Gastrocnemius medialis (tissue), 4 donors: ENCODE results near the gene ESRRB. TPM values are rescaled to one million over a fixed set of nuclear protein-coding genes. Genes with fewer than 3 reads are reported as not detected.

Experiments used
- ATAC-seq, 2 donors: fragments of 150-250 bp; one replicate each; pipeline ENCODE4 v1.9.1; 2016
- DNase-seq, 2 donors: peaks; one replicate each; pipeline ENCODE4 v3.0.0-alpha.2; 2019
- H3K27ac ChIP-seq, 4 donors: fragments of 200-600 bp; sonication (generic); 1 replicate in 1 of 4; 2 replicates in 3 of 4; pipeline ENCODE4 v1.5.1; 2016 to 2018; ENCODE audit warnings: mild to moderate bottlenecking in 2 of 4, moderate library complexity in 1 of 4
- H3K27me3 ChIP-seq, 3 donors: fragments of 200-600 bp; sonication (generic) in 2 of 3; 1 replicate in 1 of 3; 2 replicates in 2 of 3; pipeline versions ENCODE4 v1.5.1 to v1.6.0; 2016 to 2019; ENCODE audit warnings: mild to moderate bottlenecking in 1 of 3, moderate library complexity in 1 of 3
- H3K36me3 ChIP-seq, 2 donors: fragments of 200-600 bp; sonication (generic) in 1 of 2; one replicate each; pipeline ENCODE4 v1.5.1; 2017 to 2018
- H3K4me1 ChIP-seq, 2 donors: fragments of 200-600 bp; sonication (generic) in 1 of 2; one replicate each; pipeline ENCODE4 v1.5.1; 2016 to 2017; ENCODE audit warnings: mild to moderate bottlenecking in 2 of 2
- H3K4me3 ChIP-seq, 4 donors: fragments of 200-600 bp; sonication (generic) in 3 of 4; 1 replicate in 1 of 4; 2 replicates in 3 of 4; pipeline ENCODE4 v1.5.1; 2016 to 2019; ENCODE audit warnings: mild to moderate bottlenecking in 2 of 4
- H3K9me3 ChIP-seq, 3 donors: fragments of 200-600 bp; sonication (generic) in 2 of 3; 1 replicate in 1 of 3; 2 replicates in 2 of 3; pipeline ENCODE4 v1.5.1; 2016 to 2019
- POLR2A ChIP-seq, 2 donors: fragments of 450-650 bp; IDR thresholded peaks; one replicate each; pipeline ENCODE4 v1.6.1; 2017; ENCODE audit warnings: antibody characterized with exemption in 2 of 2, mild to moderate bottlenecking in 2 of 2, moderate library complexity in 2 of 2
- in situ Hi-C, 4 donors: fragments of 200-750 bp; cut with MboI; loops; one replicate each; pipeline versions ENCODE4 v1.15.0 to v1.8.0; 2017; ENCODE audit warnings: low sequenced_read_pairs in 4 of 4
- intact Hi-C: fragments of 100-400 bp; cut with DNase I; formaldehyde crosslinking; loops from one replicate; pipeline ENCODE4 v1.15.1; 2023; ENCODE audit warnings: low total_unique reads
- total RNA-seq, 4 donors: library from RNA; depleted of rRNA; stranded (reverse); fragments of >200 nt; gene quantifications; one replicate each; pipeline versions ENCODE4 v1.1.0 to v1.2.3, GENCODE V29; 2016
- TF ChIP-seq, protein P1 (sequence below), 5 experiments: fragments of 450-650 bp in 3 of 5; fragments of 200-600 bp in 2 of 5; sonication (generic) in 2 of 5; IDR thresholded peaks in 4 of 5; conservative IDR thresholded peaks in 1 of 5; 1 replicate in 4 of 5; 2 replicates in 1 of 5; pipeline ENCODE4 v1.5.1; 2016 to 2019; ENCODE audit warnings: antibody characterized with exemption in 5 of 5, mild to moderate bottlenecking in 3 of 5, moderate library complexity in 3 of 5

ESRRB gene
- total RNA-seq, 4 donors from 2014 or later = 1.1 to 9.4 (median 5.3) TPM

DNA sequence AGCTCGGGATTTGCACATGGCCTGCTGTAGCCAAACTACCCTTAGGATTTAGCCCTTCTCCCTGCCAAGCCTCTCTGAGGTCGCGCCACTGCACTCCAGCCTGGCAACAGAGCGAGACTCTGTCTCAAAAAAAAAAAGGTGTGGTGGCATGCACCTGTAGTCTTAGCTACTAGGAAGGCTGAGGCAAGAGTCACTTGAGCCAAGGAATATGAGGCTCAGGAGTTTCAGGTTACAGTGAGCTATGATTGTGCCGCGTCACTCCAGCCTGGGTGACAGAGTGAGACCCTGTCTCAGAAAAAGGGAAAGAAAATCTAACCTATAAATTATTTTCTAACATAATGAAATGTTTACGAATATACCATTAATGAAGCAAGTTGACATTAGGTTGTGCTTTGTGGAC, 29.7 kb downstream of the ESRRB start:
- Histone ChIP-seq H3K27me3 (no peaks in the 10 kb centered on the region), H3K36me3 (no peaks in the 10 kb centered on the region), H3K4me3 (no peak overlapping the region), H3K9me3 (no peaks in the 10 kb centered on the region), H3K4me1 (peaks cover 8 to 10% of the 10 kb centered on the region in 2 donors), H3K27ac (no peak overlapping the region)
- DNase-seq = peak in 1 of 2 donors; percentile 25
- in situ Hi-C loops = no loop called here
- peak; percentile 72 to 87 for ATAC-seq
- TF ChIP-seq, protein P1, sequence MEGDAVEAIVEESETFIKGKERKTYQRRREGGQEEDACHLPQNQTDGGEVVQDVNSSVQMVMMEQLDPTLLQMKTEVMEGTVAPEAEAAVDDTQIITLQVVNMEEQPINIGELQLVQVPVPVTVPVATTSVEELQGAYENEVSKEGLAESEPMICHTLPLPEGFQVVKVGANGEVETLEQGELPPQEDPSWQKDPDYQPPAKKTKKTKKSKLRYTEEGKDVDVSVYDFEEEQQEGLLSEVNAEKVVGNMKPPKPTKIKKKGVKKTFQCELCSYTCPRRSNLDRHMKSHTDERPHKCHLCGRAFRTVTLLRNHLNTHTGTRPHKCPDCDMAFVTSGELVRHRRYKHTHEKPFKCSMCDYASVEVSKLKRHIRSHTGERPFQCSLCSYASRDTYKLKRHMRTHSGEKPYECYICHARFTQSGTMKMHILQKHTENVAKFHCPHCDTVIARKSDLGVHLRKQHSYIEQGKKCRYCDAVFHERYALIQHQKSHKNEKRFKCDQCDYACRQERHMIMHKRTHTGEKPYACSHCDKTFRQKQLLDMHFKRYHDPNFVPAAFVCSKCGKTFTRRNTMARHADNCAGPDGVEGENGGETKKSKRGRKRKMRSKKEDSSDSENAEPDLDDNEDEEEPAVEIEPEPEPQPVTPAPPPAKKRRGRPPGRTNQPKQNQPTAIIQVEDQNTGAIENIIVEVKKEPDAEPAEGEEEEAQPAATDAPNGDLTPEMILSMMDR (IDR thresholded peaks at IDR 0.05 in 4 of 5, conservative IDR thresholded peaks at IDR 0.05 in 1 of 5) = no peak
- intact Hi-C loops = no loop called here

DNA sequence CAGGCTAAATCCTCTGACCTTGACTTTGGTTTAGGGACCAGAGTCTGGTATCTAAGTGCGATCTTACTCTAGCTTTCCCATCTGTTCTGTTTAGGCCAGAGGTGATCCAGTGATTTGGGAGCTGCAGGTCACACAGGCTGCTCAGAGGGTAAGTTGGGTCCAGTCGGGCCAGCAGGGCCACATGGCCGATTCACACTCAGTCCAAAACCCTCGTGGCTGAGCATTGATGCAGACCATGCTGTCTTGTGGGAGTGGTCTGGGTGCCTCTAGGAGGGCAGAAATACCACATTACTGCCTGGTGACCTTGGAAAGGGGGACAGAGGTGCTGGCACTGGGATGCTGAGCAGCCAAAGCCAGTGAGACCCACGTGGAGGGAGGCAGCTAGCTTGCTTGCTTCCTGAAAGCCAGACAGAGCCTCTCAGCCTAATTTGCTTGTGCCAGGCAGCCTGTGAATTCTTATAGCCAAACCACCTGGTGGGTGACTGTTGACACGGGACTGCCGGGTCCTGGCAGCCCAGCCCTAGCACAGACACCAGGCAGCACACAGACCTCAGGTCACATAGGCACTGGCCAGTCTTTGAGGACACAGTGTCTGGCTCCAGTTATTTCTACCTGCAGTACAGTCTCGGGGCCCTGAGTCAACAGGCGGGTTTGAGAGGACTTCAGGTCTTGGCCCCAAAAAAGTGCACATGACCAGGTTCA, 31.7 kb downstream of the ESRRB start:
- H3K27ac ChIP-seq = no peak overlapping the region
- H3K4me1 ChIP-seq = peaks cover 8 to 10% of the 10 kb centered on the region in 2 donors
- H3K36me3 ChIP-seq = no peaks in the 10 kb centered on the region
- intact Hi-C loops (no loop called here), in situ Hi-C loops (no loop called here)
- TF ChIP-seq, protein P1 (IDR thresholded peaks at IDR 0.05 in 4 of 5, conservative IDR thresholded peaks at IDR 0.05 in 1 of 5) = no peak
- TF ChIP-seq POLR2A (IDR thresholded peaks at IDR 0.05) = no peak
- H3K4me3 ChIP-seq = no peak overlapping the region
- ATAC-seq = peak in 1 of 2 donors; percentile 35
- no peaks in the 10 kb centered on the region for H3K27me3 ChIP-seq
- DNase-seq = peak in 1 of 2 donors; percentile 26
- no peaks in the 10 kb centered on the region for H3K9me3 ChIP-seq

DNA sequence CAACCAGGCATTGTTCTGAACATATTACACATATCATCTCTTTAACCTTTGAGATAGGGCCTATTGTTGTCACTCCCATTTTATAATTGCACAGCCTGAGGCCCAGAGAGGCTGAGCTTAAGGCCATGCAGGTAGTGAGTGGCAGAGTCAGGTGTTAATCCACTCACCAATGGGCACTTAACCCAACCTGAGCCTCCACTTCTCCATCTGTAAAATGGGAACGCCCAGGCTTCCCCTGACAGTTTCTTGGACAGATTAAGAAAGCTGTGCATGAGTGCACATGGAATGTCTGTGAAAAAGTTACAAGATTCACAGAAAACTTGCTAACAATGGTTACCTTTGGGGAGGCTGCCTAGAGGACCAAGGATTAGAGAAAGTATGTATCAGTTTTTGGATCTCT, 32.9 kb downstream of the ESRRB start:
- peaks cover 8 to 10% of the 10 kb centered on the region in 2 donors for H3K4me1 ChIP-seq
- no peaks in the 10 kb centered on the region for H3K27me3 ChIP-seq
- in situ Hi-C loops (no loop called here), intact Hi-C loops (no loop called here)
- H3K27ac ChIP-seq = no peak overlapping the region
- no peaks in the 10 kb centered on the region for H3K36me3 ChIP-seq
- no peaks in the 10 kb centered on the region for H3K9me3 ChIP-seq
- ATAC-seq = no peak
- no peak overlapping the region for H3K4me3 ChIP-seq
- DNase-seq = no peak
- no peak for TF ChIP-seq POLR2A (IDR thresholded peaks at IDR 0.05)
- TF ChIP-seq, protein P1 (IDR thresholded peaks at IDR 0.05 in 4 of 5, conservative IDR thresholded peaks at IDR 0.05 in 1 of 5) = no peak

DNA sequence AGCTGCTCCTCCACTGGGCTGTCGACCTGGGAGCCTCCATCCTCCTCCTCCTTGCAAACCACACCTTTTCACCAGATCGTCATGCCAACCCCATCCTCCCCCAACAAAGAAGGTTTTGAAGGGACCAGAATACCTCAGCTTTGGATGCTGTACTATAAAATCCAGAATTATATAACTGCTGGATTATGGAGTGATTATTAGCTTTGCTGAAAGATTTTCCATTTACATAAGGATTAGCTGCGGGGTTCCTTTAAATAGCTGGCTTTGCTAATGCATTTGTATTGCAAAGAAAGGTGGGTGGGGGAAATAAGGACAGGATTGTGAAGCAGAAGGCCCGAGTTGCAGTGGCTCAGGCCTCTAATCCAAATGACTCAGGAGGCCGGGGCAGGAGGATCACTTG, 36.6 kb downstream of the ESRRB start:
- Histone ChIP-seq H3K27me3 (no peaks in the 10 kb centered on the region), H3K27ac (no peak overlapping the region), H3K4me3 (no peak overlapping the region), H3K4me1 (no peaks in the 10 kb centered on the region), H3K36me3 (no peaks in the 10 kb centered on the region), H3K9me3 (no peaks in the 10 kb centered on the region)
- TF ChIP-seq POLR2A (IDR thresholded peaks at IDR 0.05) = no peak
- TF ChIP-seq, protein P1 (IDR thresholded peaks at IDR 0.05 in 4 of 5, conservative IDR thresholded peaks at IDR 0.05 in 1 of 5) = no peak
- DNase-seq = no peak
- intact Hi-C loops (no loop called here), in situ Hi-C loops (no loop called here)
- no peak for ATAC-seq
